ENCODE measurements around the gene PSME3.

GRCh38 chr17:42792545-42792944, 40.7 kb upstream of the PSME3 start:
- TF ChIP-seq CTCF (IDR thresholded peaks at IDR 0.05): no peak
- TF ChIP-seq EZH2 (IDR thresholded peaks at IDR 0.05): no peak
